Sigmoid colon (tissue), 7 donors: ENCODE results near the gene SETBP1. TPM values are rescaled to one million over a fixed set of nuclear protein-coding genes. Genes with fewer than 3 reads are reported as not detected.
A peak's percentile ranks its signal among the peaks of the same experiment; 100 is the strongest.

Experiments
- DNase-seq: peaks from one replicate; pipeline ENCODE4 v3.0.0-alpha.2; 2019
- H3K27ac ChIP-seq, 4 donors: fragments of 200-600 bp; sonication (generic); one replicate each; pipeline ENCODE4 v1.5.1; 2016 to 2019; ENCODE audit warnings: mild to moderate bottlenecking in 1 of 4
- H3K27me3 ChIP-seq, 3 donors: fragments of 200-600 bp; sonication (generic); one replicate each; pipeline ENCODE4 v1.5.1; 2019; ENCODE audit warnings: mild to moderate bottlenecking in 1 of 3
- H3K36me3 ChIP-seq, 4 donors: fragments of 200-600 bp; sonication (generic); one replicate each; pipeline ENCODE4 v1.5.1; 2016 to 2019
- H3K4me1 ChIP-seq, 4 donors: fragments of 200-600 bp; sonication (generic); one replicate each; pipeline ENCODE4 v1.5.1; 2017 to 2019
- H3K4me3 ChIP-seq, 4 donors: fragments of 200-600 bp; sonication (generic); one replicate each; pipeline ENCODE4 v1.5.1; 2017 to 2019; ENCODE audit warnings: mild to moderate bottlenecking in 2 of 4, moderate library complexity in 1 of 4
- H3K9me3 ChIP-seq, 4 donors: fragments of 200-600 bp in 3 of 4; sonication (generic) in 3 of 4; one replicate each; pipeline versions ENCODE4 v1.5.1 to v1.6.1; 2013 to 2019
- CTCF ChIP-seq, 4 experiments: fragments of 450-650 bp in 3 of 4; fragments of 200-600 bp in 1 of 4; IDR thresholded peaks; one replicate each; pipeline ENCODE4 v1.5.1; 2016 to 2019; ENCODE audit warnings: antibody characterized with exemption in 4 of 4, mild to moderate bottlenecking in 3 of 4, moderate library complexity in 2 of 4
- EP300 ChIP-seq, 4 donors: sonication (generic); formaldehyde crosslinking; IDR thresholded peaks; one replicate each; pipeline ENCODE4 v1.6.1; 2017; ENCODE audit warnings: antibody characterized with exemption in 4 of 4
- POLR2A ChIP-seq, 2 donors: fragments of 450-650 bp; IDR thresholded peaks; one replicate each; pipeline ENCODE4 v1.6.1; 2016; ENCODE audit warnings: antibody characterized with exemption in 2 of 2, mild to moderate bottlenecking in 2 of 2, moderate library complexity in 2 of 2
- POLR2AphosphoS5 ChIP-seq, 4 donors: sonication (generic); formaldehyde crosslinking; IDR thresholded peaks; one replicate each; pipeline ENCODE4 v1.6.1; 2017; ENCODE audit warnings: antibody characterized with exemption in 4 of 4
- WGBS, 2 donors: extraction: QIAGEN DNeasy Blood & Tissue Kit; methylation state at CpG; one replicate each; pipeline ENCODE4 v1.1.7; 2013; 5-methylcytosine and 5-hydroxymethylcytosine counted together
- intact Hi-C: fragments of 100-400 bp; cut with DNase I; formaldehyde crosslinking; loops from one replicate; pipeline ENCODE4 v1.15.1; 2023
- polyA plus RNA-seq, 3 donors: library from polyadenylated mRNA; stranded (reverse); fragments of 200-250 nt; gene quantifications; one replicate each; pipeline ENCODE4 v1.2.3, GENCODE V29; 2013
- total RNA-seq, 4 donors: library from RNA; depleted of rRNA; stranded (reverse); fragments of >200 nt; gene quantifications; one replicate each; pipeline ENCODE4 v1.1.0, GENCODE V29; 2016
- donor health status: healthy with polysubstance abuse.
- donor health status: Bipolar disorder and iron deficiency.
- donor health status: healthy.

Gene SETBP1
- total and polyA plus RNA-seq, 7 donors = 0.69 to 100 (median 67.9) TPM

GRCh38 chr18:44683556-44683955 is 2.9 kb downstream of the SETBP1 start:
- Histone ChIP-seq H3K4me3 (peak overlapping the region in 1 of 4 donors; percentile 94), H3K36me3 (no peaks in the 10 kb centered on the region), H3K4me1 (peaks cover 0 to 72% (median 53%) of the 10 kb centered on the region in 4 donors), H3K9me3 (no peaks in the 10 kb centered on the region), H3K27ac (peak overlapping the region; percentile 93 to 99 (median 98)), H3K27me3 (no peaks in the 10 kb centered on the region)
- intact Hi-C loops = loop anchor here (2.0 to 5.0 kb wide), 3 partner anchors 17 to 204 kb away; no protein-coding TSS in a partner anchor
- TF ChIP-seq EP300 (IDR thresholded peaks at IDR 0.05) = no peak
- TF ChIP-seq CTCF (IDR thresholded peaks at IDR 0.05) = no peak
- TF ChIP-seq POLR2A (IDR thresholded peaks at IDR 0.05) = no peak
- no peak for TF ChIP-seq POLR2AphosphoS5 (IDR thresholded peaks at IDR 0.05)
- no peak for DNase-seq

- WGBS, 2 donors = 81 to 90% methylated on average over 6 of the region's 6 CpGs
- no peaks in the 10 kb centered on the region for H3K27me3 ChIP-seq
- H3K36me3 ChIP-seq = no peaks in the 10 kb centered on the region
- no peak overlapping the region for H3K4me3 ChIP-seq
- H3K27ac ChIP-seq = peak overlapping the region in 3 of 4 donors; percentile 93 to 99 (median 99)
- TF ChIP-seq POLR2AphosphoS5 (IDR thresholded peaks at IDR 0.05) = no peak
- peaks cover 0 to 88% (median 67%) of the 10 kb centered on the region in 4 donors for H3K4me1 ChIP-seq
- intact Hi-C loops = no loop called here
- no peak for DNase-seq
- no peaks in the 10 kb centered on the region for H3K9me3 ChIP-seq
Observed at GRCh38 chr18:44685296-44685695, 4.6 kb downstream of the SETBP1 start.

- Histone ChIP-seq H3K4me3 (no peak overlapping the region), H3K27me3 (no peaks in the 10 kb centered on the region), H3K9me3 (no peaks in the 10 kb centered on the region), H3K27ac (peak overlapping the region in 1 of 4 donors; percentile 11), H3K4me1 (peaks cover 0 to 94% (median 71%) of the 10 kb centered on the region in 4 donors), H3K36me3 (no peaks in the 10 kb centered on the region)
- DNase-seq = no peak
- 39 to 78% methylated on average over 1 of the region's 1 CpG for WGBS, 2 donors
- intact Hi-C loops = no loop called here
- no peak for TF ChIP-seq POLR2A (IDR thresholded peaks at IDR 0.05)
Observed at GRCh38 chr18:44686156-44686555, 5.5 kb downstream of the SETBP1 start.

GRCh38 chr18:44687421-44687820 is 6.7 kb downstream of the SETBP1 start:
- DNase-seq = no peak
- Histone ChIP-seq H3K27ac (no peak overlapping the region), H3K4me1 (peaks cover 0 to 92% (median 69%) of the 10 kb centered on the region in 4 donors), H3K27me3 (no peaks in the 10 kb centered on the region), H3K4me3 (no peak overlapping the region), H3K36me3 (no peaks in the 10 kb centered on the region), H3K9me3 (no peaks in the 10 kb centered on the region)
- TF ChIP-seq CTCF (IDR thresholded peaks at IDR 0.05) (no peak), POLR2A (IDR thresholded peaks at IDR 0.05) (no peak), POLR2AphosphoS5 (IDR thresholded peaks at IDR 0.05) (no peak), EP300 (IDR thresholded peaks at IDR 0.05) (no peak)
- intact Hi-C loops = no loop called here

- no peaks in the 10 kb centered on the region for H3K9me3 ChIP-seq
- 88 to 90% methylated on average over 3 of the region's 3 CpGs for WGBS, 2 donors
- no peak for TF ChIP-seq POLR2AphosphoS5 (IDR thresholded peaks at IDR 0.05)
- no peak for TF ChIP-seq EP300 (IDR thresholded peaks at IDR 0.05)
- TF ChIP-seq CTCF (IDR thresholded peaks at IDR 0.05) = no peak
- TF ChIP-seq POLR2A (IDR thresholded peaks at IDR 0.05) = no peak
- H3K36me3 ChIP-seq = no peaks in the 10 kb centered on the region
- DNase-seq = no peak
- intact Hi-C loops = no loop called here
- H3K4me3 ChIP-seq = no peak overlapping the region
- H3K4me1 ChIP-seq = peaks cover 0 to 91% (median 62%) of the 10 kb centered on the region in 4 donors
- no peaks in the 10 kb centered on the region for H3K27me3 ChIP-seq
- peak overlapping the region in 2 of 4 donors; percentile 11 to 42 for H3K27ac ChIP-seq
Observed at GRCh38 chr18:44689736-44690135, 9.0 kb downstream of the SETBP1 start.
